Stimulated activated CD4-positive, alpha-beta T cell treated with anti-CD3 and anti-CD28 coated beads, Interleukin-2, amount 100 ng/mL, for 24 hours (primary cell): Measurements from ENCODE around the gene KCNMB2.
"Not testable (repeated sequence)": the region's sequence is repeated elsewhere in the genome, so short reads cannot be mapped to it uniquely, and the experiment has no call there.

Experiments
- DNase-seq, 2 donors: peaks; one replicate each; pipeline ENCODE4 v3.0.0-alpha.2; 2020

The KCNMB2 gene

GRCh38 chr3:178826435-178827123, 290.3 kb downstream of the KCNMB2 start:
- DNase-seq: no peak

GRCh38 chr3:178827285-178827856, 291.1 kb downstream of the KCNMB2 start:
- no peak for DNase-seq

GRCh38 chr3:178833695-178834094, 297.5 kb downstream of the KCNMB2 start:
- no peak for DNase-seq

- DNase-seq: no peak
These were observed 298.8 kb downstream of the KCNMB2 start for GRCh38 chr3:178835033-178835432.

GRCh38 chr3:178837512-178837911, 301.3 kb downstream of the KCNMB2 start:
- no peak for DNase-seq

GRCh38 chr3:178840586-178840985, 304.4 kb downstream of the KCNMB2 start:
- DNase-seq: no peak

GRCh38 chr3:178841011-178841410, 304.8 kb downstream of the KCNMB2 start:
- no peak for DNase-seq

- no peak for DNase-seq
These were observed 308.7 kb downstream of the KCNMB2 start for GRCh38 chr3:178844916-178845315.

- DNase-seq: no peak
These were observed 309.3 kb downstream of the KCNMB2 start for GRCh38 chr3:178845420-178846118.

GRCh38 chr3:178847190-178847589, 311.0 kb downstream of the KCNMB2 start:
- DNase-seq: no peak

- no peak for DNase-seq
These were observed 313.1 kb downstream of the KCNMB2 start for GRCh38 chr3:178849199-178849910.

- DNase-seq: no peak
These were observed 314.4 kb downstream of the KCNMB2 start for GRCh38 chr3:178850450-178851190.

- no peak for DNase-seq
These were observed 315.3 kb downstream of the KCNMB2 start for GRCh38 chr3:178851564-178851963.

- no peak for DNase-seq
These were observed 320.6 kb downstream of the KCNMB2 start for GRCh38 chr3:178856804-178857203.

- DNase-seq: no peak
These were observed 323.1 kb downstream of the KCNMB2 start for GRCh38 chr3:178859386-178859785.

GRCh38 chr3:178859900-178860436, 323.7 kb downstream of the KCNMB2 start:
- not testable (repeated sequence) for DNase-seq

- no peak for DNase-seq
These were observed 332.4 kb downstream of the KCNMB2 start for GRCh38 chr3:178868681-178869080.

- DNase-seq: no peak
These were observed 333.8 kb downstream of the KCNMB2 start for GRCh38 chr3:178870085-178870484.

- DNase-seq: no peak
These were observed 338.9 kb downstream of the KCNMB2 start for GRCh38 chr3:178875157-178875556.

GRCh38 chr3:178875836-178876235, 339.6 kb downstream of the KCNMB2 start:
- DNase-seq: no peak

- DNase-seq: no peak
These were observed 344.0 kb downstream of the KCNMB2 start for GRCh38 chr3:178880274-178880673.
